ENCODE measurements around the gene OR5AU1. TPM values are rescaled to one million over a fixed set of nuclear protein-coding genes. Genes with fewer than 3 reads are reported as not detected.

Gene OR5AU1
- polyA plus RNA-seq, 10 donors = 0.01 to 0.05 (median 0.03) TPM; not detected in 5

DNA sequence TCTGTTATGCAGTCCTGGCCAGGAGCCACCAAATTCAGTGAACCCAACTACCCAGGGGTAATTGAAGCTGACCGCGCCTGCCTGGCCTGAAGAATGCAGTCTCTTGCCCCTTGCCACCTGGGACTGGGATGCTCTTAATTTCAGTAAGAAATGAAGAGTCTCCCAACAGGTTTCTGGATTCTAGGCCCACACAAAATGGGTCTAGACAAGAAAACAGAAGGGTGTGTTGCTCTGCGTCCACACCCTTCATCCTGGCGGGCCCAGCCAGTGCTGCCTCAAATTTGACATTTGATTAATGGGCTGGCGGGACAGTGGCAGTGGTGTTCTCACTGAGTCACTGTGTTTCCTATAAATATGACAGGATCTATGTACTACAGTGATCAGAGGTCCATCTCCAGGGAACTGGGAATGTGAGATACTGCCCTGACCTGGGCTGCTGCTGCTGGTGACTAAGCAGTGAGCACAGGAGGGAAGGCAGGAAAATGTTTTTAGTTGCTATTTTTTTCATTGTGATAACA is 48.5 kb downstream of the OR5AU1 start:
- DNase-seq = no peak

DNA sequence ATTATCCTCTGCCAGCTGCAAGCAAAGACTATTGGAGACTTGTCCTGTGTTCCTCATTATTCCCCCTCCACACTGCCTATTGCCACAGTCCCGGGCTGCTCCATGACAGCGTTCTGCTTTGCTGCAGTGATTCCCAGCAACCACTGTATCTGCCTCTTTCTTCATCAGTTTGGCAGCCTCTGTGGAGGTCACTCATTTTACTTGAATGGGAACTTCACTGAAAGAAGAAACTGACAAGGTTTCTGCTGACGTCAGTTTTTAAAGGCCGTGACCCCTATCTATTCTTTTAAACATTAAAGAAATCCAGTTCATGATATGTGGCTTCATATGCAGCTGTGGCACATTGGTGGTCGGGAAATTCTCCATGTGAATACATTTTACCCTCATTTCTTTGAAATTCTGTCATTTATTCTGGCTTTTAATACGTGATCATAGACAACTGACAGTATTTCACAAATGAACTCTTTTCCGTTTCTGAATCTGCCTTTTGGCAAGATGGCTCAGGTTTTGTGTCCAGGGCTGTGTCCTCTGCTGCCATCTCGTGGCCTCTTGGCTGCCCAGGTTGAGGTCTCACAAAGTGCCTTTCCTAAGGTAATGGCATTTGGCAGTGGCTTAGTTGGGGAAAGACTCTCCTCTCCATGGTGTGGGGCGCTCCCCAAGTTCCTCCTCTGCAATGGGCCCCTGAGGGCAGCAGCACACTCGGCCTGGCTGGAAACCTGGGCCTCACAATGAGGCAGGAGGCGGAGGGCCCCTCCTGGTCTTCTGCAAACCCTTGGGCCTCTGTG is 49.2 kb downstream of the OR5AU1 start:
- DNase-seq = peak; percentile 73 to 92 (median 87)

DNA sequence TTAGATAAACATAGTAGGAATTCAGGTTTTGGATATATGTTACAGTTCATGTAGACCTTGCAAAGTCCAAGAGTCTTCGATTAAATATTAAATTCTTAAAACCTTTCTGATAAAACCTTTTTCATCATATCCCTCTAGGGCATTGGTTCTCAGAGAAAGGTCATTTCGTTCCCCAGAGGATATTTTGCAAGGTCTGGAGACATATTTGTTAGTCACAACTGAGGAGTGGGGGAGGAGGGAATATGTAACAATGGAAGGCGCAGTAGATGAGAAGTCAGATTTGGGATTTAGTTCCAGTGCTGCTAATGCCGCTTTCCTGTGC is 49.7 kb downstream of the OR5AU1 start:
- DNase-seq = no peak

DNA sequence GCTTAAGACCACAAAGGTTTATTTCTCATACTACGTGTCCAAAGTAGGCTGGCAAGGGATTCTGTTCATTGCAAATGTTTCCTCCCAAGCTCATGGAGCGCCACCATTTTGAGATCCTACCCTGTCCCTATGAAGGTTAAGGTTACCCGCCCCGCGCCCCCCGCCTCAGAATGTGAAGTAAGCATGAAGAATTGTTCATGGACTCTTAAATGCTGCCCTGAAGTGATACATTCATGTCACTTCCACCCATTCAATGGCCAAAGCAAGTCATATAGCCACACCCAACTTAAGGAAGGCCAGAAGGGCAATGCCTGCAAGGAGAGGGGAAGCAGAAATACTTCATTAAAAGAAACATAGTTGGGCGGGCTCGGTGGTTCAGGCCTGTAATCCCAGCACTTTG is 50.8 kb downstream of the OR5AU1 start:
- DNase-seq = no peak

Other genes with a start within 250 kb of the OR5AU1 start
- 1 to 10 TPM in 5 of 10 donors, under 1 TPM in 5; 0.50 to 2.4 (median 0.99) TPM for gene RNASE2, start 200.6 kb downstream of the OR5AU1 start, polyA plus RNA-seq (ENCODE audit: insufficient read length in 10 of 10)
- gene METTL17, start 166.1 kb downstream of the OR5AU1 start, polyA plus RNA-seq (ENCODE audit: insufficient read length in 10 of 10) = 10 to 100 TPM; 33.8 to 75.8 (median 42.9) TPM
- gene SLC39A2, start 156.8 kb downstream of the OR5AU1 start, polyA plus RNA-seq (ENCODE audit: insufficient read length in 10 of 10) = under 1 TPM in 3 of 10 donors, not detected in 7; 0.16 to 0.91 (median 0.43) TPM
- 100 to 1,000 TPM in 9 of 10 donors, 10 to 100 TPM in 1; 98.7 to 223 (median 147) TPM for gene NDRG2, start 131.0 kb downstream of the OR5AU1 start, polyA plus RNA-seq (ENCODE audit: insufficient read length in 10 of 10)
- gene TPPP2, start 125.8 kb downstream of the OR5AU1 start, polyA plus RNA-seq (ENCODE audit: insufficient read length in 10 of 10) = under 1 TPM in 9 of 10 donors, not detected in 1; 0.17 to 0.98 (median 0.58) TPM
- under 1 TPM in 2 of 10 donors, not detected in 8; 0.33 to 0.34 TPM for gene RNASE13, start 121.3 kb downstream of the OR5AU1 start, polyA plus RNA-seq (ENCODE audit: insufficient read length in 10 of 10)
- gene RNASE7, start 113.7 kb downstream of the OR5AU1 start, polyA plus RNA-seq (ENCODE audit: insufficient read length in 10 of 10) = under 1 TPM in 2 of 10 donors, not detected in 8; 0.14 to 0.18 TPM
- gene RNASE8, start 98.2 kb downstream of the OR5AU1 start, polyA plus RNA-seq (ENCODE audit: insufficient read length in 10 of 10) = not detected
- gene ARHGEF40, start 85.8 kb downstream of the OR5AU1 start, polyA plus RNA-seq (ENCODE audit: insufficient read length in 10 of 10) = 10 to 100 TPM; 51.4 to 83.0 (median 61.7) TPM
- 10 to 100 TPM; 12.9 to 18.7 (median 16.2) TPM for gene ZNF219, start 57.4 kb downstream of the OR5AU1 start, polyA plus RNA-seq (ENCODE audit: insufficient read length in 10 of 10)
- under 1 TPM; 0.29 to 0.91 (median 0.58) TPM for gene TMEM253, start 55.0 kb downstream of the OR5AU1 start, polyA plus RNA-seq (ENCODE audit: insufficient read length in 10 of 10)
- gene HNRNPC, start 113.4 kb upstream of the OR5AU1 start, polyA plus RNA-seq (ENCODE audit: insufficient read length in 10 of 10) = 100 to 1,000 TPM; 396 to 532 (median 442) TPM
- 1 to 10 TPM in 1 of 10 donors, under 1 TPM in 9; 0.20 to 1.1 (median 0.49) TPM for gene RPGRIP1, start 124.0 kb upstream of the OR5AU1 start, polyA plus RNA-seq (ENCODE audit: insufficient read length in 10 of 10)
- 10 to 100 TPM; 67.6 to 95.5 (median 73.5) TPM for gene SUPT16H, start 228.0 kb upstream of the OR5AU1 start, polyA plus RNA-seq (ENCODE audit: insufficient read length in 10 of 10)

All from muscle of back (tissue), 11 donors.